ENCODE data around the gene KANK2.
"Not testable (repeated sequence)": the region's sequence is repeated elsewhere in the genome, so short reads cannot be mapped to it uniquely, and the experiment has no call there.

KANK2 gene

DNA sequence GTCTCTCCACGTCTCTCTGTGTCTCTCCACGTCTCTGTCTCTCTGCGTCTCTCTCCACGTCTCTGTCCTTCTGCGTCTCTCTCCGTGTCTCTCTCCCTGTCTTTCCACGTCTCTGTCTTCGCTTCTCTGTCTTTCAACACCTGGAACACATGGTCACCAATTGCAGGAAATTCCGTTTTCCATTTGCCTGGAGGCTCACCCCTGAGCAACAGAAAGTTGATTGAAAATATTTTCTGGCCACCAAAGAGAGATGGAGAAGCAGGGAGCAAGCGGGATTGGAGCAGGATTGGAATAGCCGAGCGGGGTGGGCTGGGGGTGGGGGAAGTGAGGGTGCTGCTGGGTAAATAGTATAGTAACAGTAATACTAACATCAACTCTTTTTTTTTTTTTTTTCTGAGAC is 1.7 kb downstream of the KANK2 start:
- DNase-seq: no peak

DNA sequence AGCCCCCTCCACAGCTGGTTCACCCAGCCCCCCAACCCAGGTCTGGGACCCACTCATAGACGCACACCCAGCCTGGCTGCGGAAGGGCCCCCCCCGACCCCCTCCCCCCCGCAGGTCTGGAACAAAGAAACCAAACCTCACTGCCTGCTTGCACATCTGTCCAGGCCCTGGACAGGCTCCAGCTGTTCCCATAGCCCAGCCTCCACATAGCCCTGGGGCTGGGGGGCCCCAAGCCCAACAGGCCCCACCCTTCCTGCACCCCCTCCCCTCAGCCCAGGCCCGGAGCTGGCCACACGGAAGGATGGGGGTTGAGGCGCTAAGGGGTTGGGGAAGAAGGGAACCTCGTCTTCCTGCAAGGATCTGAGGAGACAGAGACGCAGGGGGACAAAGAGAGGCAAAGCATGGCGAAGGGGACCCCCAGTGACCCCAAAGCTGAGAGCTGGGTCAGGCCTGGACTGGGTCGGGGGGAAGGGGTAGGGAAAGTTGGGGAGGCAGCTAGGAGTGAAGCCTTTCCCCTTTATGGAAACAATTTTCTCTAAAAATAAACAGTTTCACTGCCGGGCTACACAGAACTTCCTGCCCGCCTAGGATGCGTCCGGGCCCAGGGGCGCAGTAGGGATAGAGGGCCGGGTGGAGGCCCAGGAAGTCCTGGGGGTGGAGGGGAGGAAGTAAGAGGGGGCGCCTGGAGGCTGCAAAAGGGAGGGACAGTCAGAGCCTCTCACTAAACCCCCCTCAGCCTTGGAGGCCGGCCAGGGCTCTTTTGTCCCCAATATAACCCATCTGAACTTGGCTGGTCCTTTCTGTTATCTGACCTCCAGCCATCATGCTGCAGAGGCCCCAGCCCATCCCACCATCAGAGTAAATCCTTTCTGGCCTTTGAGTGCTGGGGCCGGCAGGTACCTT is 2.4 kb downstream of the KANK2 start:
- no peak for DNase-seq

DNA sequence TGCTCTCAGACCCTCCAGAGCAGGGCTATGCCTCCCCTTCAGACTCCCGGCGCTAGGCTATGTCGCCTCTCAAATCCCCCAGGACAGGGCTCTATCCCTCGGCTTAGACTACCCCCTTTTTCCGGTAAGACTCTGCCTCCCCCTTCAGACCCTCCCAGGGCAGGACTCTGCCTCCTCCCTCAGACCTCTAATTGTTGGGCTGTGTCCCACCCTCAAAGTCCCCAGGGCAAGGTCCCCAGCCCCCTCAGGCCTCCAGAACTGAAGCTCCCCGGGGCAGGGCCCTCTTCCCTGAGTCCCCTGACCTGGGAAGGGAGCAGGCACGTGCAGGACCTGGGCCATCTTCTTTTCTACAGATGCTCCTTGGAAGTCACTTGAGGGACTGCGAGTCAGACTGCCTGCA is 3.2 kb downstream of the KANK2 start:
- DNase-seq: no peak

DNA sequence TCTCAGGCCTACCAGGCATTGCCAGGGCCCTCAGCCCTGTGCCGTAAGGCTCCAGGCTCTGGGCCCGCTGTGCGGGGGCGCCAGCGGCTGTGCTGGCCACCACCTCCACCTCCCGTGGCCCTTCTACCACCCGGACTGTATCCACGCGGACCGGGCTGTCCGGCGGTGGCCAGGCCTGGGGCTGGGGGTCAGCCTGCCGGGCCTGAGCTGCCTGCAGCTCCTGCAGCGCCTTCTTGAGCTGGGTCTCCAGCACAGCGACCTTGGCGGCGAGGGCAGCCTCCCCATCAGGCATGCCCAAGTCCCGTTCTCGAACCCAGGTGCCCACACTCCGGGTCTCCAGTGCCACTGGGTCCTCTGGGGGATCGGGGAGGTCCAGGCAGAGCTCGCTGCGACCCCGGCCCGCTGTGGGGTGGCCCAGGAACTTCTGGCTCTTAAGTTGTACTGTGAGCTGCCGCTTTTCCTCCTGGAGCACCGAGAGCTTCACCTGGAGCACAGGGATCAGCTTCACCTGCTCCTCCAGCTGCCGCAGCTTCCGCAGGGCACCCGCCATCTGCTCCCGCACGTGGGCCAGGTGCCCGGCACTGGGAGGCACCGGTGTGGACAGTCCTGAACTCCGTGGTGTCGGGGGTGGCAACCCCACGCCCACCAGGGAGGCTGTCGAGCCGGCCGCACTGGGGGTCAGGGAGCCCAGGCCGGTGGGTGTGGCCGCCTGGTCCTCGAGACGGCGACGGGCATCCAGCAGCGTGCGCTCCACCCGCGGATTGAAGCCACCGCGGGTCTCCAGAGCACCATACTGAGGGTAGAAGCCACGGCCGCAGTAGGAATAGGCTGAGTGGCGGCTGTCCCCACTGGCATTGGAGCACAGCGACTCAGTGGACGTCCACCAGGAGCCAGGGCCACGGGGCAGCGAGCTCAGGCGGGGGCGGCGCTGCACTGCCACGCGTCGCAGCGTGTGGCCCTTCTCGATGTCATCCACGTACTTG is 4.1 kb downstream of the KANK2 start:
- no peak for DNase-seq

DNA sequence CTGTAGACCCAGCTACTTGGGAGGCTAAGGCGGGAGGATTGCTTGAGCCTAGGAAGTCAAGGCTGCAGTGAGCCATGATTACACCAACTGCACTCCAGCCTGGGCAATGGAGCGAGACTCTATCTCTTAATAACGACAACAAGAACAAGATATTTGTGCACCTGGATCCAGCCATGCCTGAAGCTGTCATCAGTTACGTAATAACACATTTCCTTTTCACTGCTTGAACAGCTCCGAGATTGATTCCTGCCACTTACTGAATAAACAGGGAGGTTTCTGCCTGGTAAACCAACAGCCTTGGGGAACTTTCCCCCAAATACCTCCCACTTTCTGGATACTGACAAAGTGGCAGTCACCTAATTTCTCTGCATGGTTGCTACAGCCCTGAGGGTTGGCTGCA is 5.4 kb downstream of the KANK2 start:
- no peak for DNase-seq

DNA sequence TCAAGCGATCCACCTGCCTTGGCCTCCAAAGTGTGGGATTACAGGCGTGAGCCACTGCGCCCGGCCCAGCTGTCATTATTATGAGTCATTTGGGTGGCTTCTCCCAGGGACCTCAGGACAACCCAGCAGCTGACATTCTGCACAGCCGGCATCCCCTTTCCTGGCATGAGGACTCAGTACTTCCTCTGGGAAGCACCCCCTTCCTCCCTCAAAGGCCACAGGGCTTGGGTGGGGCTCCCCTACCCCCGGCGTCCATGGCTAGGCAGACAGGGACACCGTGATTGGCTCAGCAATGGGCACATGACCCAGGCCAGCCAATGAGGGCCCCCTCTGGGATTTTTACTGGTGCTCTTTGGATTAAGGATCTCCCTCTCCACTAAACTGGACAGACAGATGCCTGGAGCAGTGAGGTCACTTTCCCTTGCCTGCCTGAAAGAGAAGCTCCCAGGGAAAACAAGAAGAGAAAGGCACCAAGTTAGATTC is 6.0 kb downstream of the KANK2 start:
- no peak for DNase-seq

DNA sequence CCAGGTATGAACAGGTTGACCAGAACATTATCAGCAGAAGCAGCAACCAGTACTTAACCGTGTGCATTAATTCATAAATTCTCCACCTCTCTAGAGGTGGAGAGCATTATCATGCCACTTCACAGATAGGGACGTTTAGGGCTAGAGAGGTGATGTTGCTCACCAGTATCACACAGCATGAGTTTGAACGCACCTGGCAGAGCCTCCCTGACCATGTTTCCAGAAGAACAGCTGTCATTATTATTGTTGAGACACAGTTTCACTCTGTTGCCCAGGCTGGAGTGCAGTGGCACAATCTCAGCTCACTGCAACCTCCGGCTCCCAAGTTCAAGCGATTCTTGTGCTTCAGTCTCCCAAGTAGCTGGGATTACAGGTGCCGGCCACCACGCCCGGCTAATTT is 6.8 kb downstream of the KANK2 start:
- DNase-seq: no peak

DNA sequence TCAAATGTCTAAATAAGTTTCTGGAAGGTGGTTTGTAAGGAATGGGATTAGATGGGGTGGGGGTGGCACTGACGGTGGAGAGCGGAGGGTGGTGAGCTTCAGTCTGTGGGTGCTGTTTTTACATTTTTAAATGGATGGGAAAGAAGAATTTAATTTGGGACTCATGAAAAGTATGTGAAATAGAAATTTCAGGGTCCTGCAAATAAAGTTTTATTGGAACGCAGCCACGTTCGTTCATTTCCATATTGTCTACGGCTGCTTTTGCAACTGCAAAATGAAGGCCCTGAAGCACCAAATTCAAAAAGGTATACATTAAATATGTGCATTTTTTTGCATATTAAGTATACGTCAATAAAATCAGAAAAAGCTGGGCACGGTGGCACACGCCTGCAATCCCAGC is 9.9 kb downstream of the KANK2 start:
- no peak for DNase-seq

DNA sequence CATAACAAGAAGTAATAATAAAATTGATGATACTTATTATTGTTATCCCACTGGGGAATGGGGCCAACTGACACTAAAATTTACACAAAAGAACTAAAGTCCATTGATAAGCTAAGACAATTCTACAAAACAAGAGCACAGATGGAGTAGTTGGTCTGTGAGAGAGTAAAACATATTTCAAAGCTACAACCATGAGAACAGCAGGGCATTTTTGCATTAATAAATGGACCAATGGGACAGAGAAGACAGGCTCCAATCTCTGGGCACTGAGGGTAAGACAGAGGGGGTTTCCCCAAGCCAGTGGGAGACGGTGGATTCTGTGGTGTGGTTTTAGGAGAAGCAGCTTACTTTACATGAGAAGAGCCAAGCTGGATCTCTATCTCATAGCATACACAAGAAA is 14.4 kb downstream of the KANK2 start:
- DNase-seq: no peak

DNA sequence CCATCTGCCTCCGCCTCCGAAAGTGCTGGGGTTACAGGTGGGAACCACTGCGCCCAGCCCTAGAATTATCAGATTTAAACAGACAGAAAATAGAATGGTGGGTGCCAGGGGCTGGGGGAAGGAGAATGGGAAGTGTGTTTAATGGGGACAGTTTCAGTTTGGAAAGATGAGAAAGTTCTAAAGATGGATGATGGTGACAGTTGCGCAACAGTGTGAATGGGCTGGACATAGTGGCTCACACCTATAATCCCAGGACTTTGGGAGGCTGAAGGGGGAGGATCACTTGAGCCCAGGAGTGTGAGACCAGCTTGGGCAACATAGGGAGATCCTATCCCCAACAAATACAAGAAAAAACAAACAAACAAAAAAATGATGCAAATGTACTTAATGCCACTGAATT is 15.9 kb downstream of the KANK2 start:
- DNase-seq: no peak

DNA sequence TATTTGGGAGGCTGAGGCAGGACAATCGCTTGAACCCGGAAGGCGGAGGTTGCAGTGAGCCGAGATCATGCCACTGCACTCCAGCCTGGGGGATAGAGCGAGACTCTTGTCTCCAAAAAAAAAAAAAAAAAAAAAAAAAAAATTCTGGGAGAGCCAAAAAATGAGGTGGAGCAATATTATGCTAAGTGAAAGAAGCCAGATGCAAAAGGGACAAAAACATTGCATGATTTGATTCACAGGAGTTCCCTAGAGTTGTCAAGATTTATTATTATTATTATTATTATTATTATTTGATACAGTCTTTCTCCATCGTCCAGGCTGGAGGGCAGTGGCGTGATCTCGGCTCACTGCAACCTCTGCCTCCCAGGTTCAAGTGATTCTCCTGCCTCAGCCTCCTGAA is 16.4 kb downstream of the KANK2 start:
- DNase-seq: not testable (repeated sequence)

DNA sequence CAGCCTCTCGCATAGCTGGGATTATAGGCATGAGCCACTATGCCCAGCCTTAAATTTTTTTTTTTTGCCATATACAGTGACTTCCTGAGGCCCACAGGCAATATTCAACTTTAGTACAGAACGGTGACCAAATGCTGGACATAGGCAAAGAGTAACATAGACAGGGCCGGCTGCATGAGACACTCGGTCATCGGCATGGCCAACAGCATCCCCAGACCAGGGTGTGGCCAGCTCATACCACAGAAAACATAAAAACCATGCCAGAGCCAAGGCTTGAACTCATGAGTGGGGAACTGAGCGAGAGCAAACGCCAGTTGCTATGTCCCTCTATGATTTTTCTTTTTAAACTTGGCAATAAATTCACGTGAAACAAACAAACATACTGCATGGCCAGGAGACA is 17.0 kb downstream of the KANK2 start:
- DNase-seq: no peak

DNA sequence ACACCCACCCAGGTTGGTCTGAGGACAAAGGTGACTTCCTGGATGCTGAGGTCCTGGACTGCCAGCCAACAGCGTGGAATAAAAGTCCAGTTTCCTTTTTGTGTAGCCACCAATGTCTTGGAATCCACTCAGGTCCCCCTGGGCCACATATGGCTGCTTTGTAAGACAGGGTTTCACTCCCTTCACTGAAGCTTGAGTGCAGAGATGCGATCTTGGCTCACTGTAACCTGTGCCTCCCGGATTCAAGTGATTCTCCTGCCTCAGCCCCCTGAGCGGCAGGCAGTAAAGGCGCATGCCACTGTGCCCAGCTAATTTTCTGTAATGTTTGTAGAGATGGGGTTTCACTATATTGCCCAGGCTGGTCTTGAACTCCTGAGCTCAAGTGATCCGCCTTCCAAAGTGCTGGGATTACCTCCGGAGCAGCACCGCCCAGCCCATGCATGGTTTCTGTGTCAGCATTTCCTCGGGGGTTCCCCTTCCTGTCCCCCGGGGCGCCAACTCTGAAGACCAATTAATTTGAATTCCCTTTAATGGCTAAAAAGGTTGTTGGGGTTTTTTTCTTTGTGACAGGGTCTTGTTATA is 17.5 kb downstream of the KANK2 start:
- DNase-seq: no peak

DNA sequence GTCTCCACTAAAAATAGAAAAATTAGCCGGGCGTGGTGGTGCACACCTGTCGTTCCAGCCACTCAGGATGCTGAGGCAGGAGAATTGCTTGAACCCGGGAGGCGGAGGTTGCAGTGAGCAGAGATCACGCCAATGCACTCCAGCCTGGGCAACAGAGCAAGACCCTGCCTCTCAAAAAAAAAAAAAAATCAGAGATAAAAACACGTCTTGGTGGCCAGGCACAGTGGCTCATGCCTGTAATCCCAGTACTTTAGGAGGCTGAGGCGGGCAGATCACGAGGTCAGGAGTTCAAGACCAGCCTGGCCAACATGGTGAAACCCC is 18.2 kb downstream of the KANK2 start:
- DNase-seq: not testable (repeated sequence)

DNA sequence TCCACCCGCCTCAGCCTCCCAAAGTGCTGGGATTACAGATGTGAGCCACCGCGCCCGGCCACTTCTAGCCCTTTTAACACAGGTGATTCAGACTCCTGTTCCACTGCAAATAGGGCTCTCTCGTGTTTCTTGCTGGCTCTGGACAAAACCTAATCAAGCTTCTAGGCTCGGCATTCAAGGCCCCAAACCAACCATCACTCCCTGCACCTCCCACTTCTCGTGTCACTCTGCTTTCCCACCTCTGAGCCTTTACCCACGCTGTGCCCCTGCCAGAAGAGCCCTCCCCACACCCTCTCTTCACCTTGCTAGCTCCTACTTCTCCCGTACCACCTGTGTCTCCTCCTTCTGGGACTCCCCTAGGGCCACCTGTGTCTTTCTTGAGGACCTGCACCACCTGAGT is 19.8 kb downstream of the KANK2 start:
- no peak for DNase-seq

DNA sequence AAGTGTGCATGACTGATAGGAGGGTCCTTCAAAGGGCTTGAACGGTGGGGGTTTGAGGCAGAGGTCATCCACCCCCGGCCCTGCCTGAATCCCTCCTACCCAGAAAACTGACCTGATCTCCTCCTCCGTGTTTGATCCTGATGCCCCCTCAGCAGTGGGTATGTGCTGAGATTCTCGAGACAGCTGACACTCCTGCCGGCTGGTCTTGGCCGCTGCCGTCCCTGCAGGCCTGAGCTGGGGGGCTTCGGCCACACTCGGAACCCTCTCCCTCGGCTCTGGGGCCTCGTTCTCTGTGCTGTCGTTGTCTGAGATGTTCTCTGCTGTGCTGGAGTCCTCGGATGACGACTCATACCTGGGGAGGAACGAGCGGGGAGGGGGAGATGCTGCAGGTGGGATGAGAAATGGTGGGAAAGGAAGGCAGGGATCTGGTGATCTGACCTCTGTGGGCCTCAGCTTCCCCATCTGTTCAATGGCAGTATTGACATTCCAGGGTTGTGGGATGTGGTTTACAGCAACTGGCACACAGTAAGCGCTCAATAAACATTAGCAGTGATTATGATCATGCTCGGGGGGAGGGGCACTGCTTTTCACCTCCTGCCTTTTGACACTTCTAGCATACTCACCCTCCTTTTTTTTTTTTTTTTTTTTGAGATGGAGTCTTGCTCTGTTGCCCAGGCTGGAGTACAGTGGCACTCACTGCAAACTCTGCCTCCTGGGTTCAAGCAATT is 20.7 kb downstream of the KANK2 start:
- DNase-seq: no peak

DNA sequence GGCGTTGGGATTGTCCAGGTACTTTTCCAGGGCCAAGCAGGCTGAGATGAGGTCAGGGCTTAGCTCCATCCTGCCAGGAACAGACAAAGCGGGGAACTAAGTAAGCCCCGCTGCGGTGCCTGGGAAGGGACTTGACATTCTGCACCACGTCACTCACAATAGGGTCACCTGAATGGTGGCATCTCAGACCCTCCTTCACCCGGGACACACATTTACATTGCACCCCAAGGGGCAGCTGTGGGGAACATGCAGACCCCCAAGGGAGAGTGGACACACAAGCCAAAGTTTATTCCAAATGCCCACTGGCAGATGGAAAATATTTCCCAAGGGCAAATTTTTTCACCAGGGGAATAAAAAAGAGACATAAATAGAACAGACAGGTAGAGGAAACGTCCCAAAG is 21.4 kb downstream of the KANK2 start:
- no peak for DNase-seq

DNA sequence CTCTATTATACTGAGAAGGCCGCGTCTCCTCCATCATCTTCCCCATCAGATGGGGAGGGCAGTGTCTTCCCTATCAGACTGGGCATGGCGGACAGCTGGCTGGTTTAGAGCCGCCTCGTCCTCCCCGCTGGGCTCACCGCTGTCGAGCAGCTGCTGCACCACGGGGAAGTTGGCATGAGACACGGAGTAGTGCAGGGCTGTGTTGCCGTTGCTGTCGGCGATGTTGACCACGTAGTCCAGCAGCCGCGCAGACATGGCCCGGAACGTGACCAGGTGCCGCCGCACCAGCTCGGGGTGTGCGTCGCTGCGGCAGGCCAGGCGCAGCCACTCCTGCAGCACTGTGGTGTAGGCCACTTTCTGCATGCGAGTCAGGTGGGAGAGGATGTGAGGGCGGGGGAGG is 23.0 kb downstream of the KANK2 start:
- DNase-seq: no peak

DNA sequence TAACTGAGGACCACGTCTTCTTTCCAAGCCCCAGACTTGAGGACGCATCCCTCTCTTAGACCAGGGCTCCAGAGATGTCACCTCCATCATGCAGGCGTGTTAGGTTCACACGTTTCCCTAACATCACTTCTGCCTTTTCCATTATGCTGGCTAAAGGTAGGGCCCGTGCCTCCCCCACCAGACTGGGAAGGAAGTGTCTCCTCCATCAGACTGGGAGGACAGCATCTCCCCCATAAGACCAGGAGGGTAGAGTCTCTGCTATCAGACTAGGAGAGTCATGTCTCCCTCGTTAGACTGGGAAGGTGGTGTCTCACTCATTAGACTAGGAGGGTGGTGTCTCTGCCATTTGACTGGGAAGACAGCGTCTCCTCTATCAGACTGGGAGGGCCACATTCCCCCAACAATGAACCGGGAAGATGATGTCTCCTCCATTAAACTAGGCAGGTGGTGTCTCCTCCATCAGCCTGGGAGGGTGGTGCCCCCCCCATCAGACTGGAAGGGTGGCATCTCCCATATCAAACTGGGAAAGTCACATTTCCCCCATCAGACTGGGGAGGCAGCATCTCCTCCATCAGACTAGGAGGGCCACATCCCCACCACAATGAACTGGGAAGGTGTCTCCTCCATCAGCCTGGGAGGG is 23.7 kb downstream of the KANK2 start:
- DNase-seq: no peak

DNA sequence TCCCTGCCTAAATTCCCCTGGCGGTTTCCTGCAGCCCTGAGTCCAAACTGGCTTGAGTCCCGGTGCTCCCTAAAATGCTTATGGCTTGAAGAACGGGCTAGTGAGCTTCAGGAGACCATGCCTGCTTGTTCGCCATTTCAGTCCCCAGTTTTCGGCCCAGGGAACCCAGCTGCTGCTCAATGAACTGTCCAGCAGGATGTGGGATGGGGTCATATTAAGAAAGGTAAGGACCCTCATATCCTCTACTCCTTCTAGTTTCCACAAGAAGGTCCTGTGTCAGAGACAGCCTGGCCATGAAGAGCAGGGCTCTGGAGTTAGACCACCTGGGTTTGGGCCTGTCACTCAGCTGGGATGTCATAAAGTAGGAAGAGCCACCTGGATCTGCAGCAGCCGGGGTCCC is 24.8 kb downstream of the KANK2 start:
- no peak for DNase-seq

DNA sequence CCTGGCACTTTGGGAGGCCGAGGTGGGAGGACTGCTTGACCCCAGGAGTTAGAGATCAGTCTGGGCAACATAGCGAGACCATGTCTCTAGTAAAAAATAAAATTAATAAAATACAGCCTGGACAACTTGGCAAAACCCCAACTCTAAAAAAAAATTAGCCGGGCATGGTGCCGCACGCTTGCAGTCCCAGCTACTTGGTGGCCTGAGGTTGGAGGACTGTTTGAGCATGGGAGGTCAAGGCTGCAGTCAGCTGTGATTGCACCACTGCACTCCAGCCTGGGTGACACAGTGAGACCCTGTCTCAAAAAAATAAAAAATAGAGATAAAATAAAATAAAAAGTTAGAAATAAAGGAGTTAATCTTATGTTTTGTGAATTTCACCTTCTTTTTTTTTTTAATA is 26.2 kb downstream of the KANK2 start:
- DNase-seq: no peak
